ENCODE data around the gene ARRB2. TPM values are rescaled to one million over a fixed set of nuclear protein-coding genes. Genes with fewer than 3 reads are reported as not detected.
A peak's percentile ranks its signal among the peaks of the same experiment; 100 is the strongest.
"Not testable (repeated sequence)": the region's sequence is repeated elsewhere in the genome, so short reads cannot be mapped to it uniquely, and the experiment has no call there.

The ARRB2 gene
- total and polyA plus RNA-seq, 2 experiments from 2014 or later: 17.3 to 23.3 TPM

GRCh38 chr17:4674685-4674998 lies 35.8 kb upstream of the ARRB2 start:
- TF ChIP-seq, protein P1, sequence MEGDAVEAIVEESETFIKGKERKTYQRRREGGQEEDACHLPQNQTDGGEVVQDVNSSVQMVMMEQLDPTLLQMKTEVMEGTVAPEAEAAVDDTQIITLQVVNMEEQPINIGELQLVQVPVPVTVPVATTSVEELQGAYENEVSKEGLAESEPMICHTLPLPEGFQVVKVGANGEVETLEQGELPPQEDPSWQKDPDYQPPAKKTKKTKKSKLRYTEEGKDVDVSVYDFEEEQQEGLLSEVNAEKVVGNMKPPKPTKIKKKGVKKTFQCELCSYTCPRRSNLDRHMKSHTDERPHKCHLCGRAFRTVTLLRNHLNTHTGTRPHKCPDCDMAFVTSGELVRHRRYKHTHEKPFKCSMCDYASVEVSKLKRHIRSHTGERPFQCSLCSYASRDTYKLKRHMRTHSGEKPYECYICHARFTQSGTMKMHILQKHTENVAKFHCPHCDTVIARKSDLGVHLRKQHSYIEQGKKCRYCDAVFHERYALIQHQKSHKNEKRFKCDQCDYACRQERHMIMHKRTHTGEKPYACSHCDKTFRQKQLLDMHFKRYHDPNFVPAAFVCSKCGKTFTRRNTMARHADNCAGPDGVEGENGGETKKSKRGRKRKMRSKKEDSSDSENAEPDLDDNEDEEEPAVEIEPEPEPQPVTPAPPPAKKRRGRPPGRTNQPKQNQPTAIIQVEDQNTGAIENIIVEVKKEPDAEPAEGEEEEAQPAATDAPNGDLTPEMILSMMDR (IDR thresholded peaks at IDR 0.05; ENCODE audit: low read depth, low read length): no peak
- DNase-seq (ENCODE audit: low read depth in 1 of 2, low spot score in 1 of 2): no peak
- Histone ChIP-seq H3K27ac (no peak overlapping the region), H3K27me3 (no peaks in the 10 kb centered on the region), H3K36me3 (peaks cover 33% of the 10 kb centered on the region), H3K4me3 (no peak overlapping the region), H3K9me3 (ENCODE audit: low read depth) (no peaks in the 10 kb centered on the region), H3K4me1 (ENCODE audit: low read depth) (peaks cover 30% of the 10 kb centered on the region)

DNA sequence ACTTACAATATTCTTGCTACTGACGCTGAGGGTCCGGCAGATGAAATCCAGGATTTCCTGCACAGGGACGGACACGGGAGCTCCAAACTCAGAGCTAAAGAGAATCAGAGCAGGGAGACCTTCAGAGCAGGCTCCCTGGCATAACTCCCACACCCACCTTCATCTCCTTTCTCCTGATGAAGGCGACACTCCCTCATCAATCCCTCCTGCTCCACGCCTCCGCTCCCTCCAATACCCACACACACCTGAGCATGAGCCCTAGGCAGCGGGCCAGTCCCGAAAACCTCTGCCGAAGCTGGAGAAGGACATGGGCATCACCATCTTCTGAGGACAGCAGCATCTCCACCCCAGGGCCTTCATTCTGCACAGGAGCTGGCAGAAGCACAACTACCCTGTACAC lies 34.6 kb upstream of the ARRB2 start:
- DNase-seq (ENCODE audit: low read depth in 1 of 2, low spot score in 1 of 2): no peak
- Histone ChIP-seq H3K4me3 (no peak overlapping the region), H3K4me1 (ENCODE audit: low read depth) (peaks cover 37% of the 10 kb centered on the region), H3K27me3 (no peaks in the 10 kb centered on the region), H3K36me3 (peaks cover 33% of the 10 kb centered on the region), H3K27ac (no peak overlapping the region), H3K9me3 (ENCODE audit: low read depth) (no peaks in the 10 kb centered on the region)
- TF ChIP-seq, protein P1 (IDR thresholded peaks at IDR 0.05; ENCODE audit: low read depth, low read length): no peak

DNA sequence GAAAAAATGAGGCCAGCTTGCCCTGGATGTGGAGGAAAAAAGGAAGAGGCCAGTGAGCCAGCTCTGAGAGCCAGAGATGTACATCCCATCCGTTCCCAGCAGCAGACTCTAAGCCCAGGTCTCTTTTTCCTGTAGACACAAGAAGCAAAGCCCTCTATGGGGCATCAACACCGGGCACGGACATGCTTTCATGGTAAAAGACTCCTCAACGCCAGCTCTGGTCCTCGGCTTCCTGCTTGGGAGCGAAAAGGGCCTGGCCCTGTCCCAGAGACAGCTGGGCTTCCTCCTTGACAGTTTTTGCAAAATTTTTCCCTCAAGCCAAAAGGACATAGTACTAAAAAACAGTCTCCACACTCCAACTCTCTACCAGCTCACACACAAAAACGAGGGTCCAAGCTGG lies 33.6 kb upstream of the ARRB2 start:
- Histone ChIP-seq H3K36me3 (peaks cover 29% of the 10 kb centered on the region), H3K27ac (peak overlapping the region; percentile 60), H3K4me1 (ENCODE audit: low read depth) (peaks cover 37% of the 10 kb centered on the region), H3K9me3 (ENCODE audit: low read depth) (no peaks in the 10 kb centered on the region), H3K27me3 (no peaks in the 10 kb centered on the region), H3K4me3 (no peak overlapping the region)
- DNase-seq (ENCODE audit: low read depth in 1 of 2, low spot score in 1 of 2): no peak
- TF ChIP-seq, protein P1 (IDR thresholded peaks at IDR 0.05; ENCODE audit: low read depth, low read length): no peak

DNA sequence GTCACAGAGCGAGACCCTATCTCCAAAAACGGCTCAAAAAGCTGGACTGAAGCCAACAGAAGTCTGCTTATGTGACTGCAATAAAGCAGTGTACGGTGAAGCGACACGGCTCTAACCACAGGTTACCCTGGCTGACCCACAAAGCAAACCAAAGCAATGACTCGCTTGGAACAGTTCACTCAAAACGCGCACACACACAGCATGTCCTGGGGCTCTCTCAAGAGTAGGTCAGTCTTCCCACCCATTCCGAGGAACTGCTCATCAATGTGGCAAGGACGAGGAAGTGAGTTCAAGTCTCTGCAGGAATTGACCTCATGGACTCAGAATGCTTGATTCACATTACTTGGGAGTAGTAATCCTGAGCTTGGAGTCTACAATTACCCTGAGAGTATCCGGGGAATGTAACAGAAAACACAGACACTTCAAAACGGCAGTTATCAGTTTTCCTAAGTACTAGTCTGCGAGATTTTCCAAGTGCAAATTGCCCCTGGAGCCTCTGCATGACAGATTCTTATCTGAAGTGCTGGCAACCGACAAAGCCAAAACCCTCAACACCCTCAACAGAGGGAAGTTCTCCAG lies 31.9 kb upstream of the ARRB2 start:
- DNase-seq (ENCODE audit: low read depth in 1 of 2, low spot score in 1 of 2): peak; percentile 66 to 90
- H3K4me1 ChIP-seq (ENCODE audit: low read depth): peaks cover 37% of the 10 kb centered on the region
- H3K27ac ChIP-seq: peak overlapping the region; percentile 82
- TF ChIP-seq, protein P1 (IDR thresholded peaks at IDR 0.05; ENCODE audit: low read depth, low read length): no peak
- no peaks in the 10 kb centered on the region for H3K9me3 ChIP-seq (ENCODE audit: low read depth)
- H3K36me3 ChIP-seq: peaks cover 27% of the 10 kb centered on the region
- H3K27me3 ChIP-seq: no peaks in the 10 kb centered on the region
- H3K4me3 ChIP-seq: no peak overlapping the region

DNA sequence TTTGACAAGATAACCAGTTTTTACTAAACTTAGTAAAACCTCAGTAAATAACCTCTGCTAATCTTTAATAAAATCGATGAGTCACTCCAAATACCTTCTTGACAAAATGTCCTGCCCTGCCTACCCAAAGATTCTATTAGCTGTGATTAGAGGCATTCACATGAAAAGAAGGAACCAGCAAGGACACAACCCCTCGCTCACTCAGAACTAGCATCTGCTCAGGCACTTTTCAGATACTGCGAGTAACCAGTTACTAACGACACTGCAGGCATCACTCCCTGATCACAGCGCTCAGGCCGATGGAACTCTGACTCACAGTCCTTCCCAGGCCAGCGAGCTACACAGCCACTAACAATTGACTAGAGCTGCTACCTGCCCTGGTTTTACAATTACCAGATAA lies 30.8 kb upstream of the ARRB2 start:
- peaks cover 17% of the 10 kb centered on the region for H3K36me3 ChIP-seq

GRCh38 chr17:4683739-4684138 lies 26.7 kb upstream of the ARRB2 start:
- not testable (repeated sequence) for H3K4me3 ChIP-seq; H3K27ac ChIP-seq; H3K9me3 ChIP-seq (ENCODE audit: low read depth); H3K27me3 ChIP-seq; H3K36me3 ChIP-seq
- peak in 1 of 2 donors; percentile 59 for DNase-seq (ENCODE audit: low read depth in 1 of 2, low spot score in 1 of 2)
- peaks cover 15% of the 10 kb centered on the region for H3K4me1 ChIP-seq (ENCODE audit: low read depth)

More for the DNA sequence above, 30.8 kb upstream of the ARRB2 start:
- H3K4me3 ChIP-seq: no peak overlapping the region
- TF ChIP-seq, protein P1 (IDR thresholded peaks at IDR 0.05; ENCODE audit: low read depth, low read length): no peak
- no peaks in the 10 kb centered on the region for H3K9me3 ChIP-seq (ENCODE audit: low read depth)
- no peaks in the 10 kb centered on the region for H3K27me3 ChIP-seq
- DNase-seq (ENCODE audit: low read depth in 1 of 2, low spot score in 1 of 2): peak in 1 of 2 donors; percentile 46
- peak overlapping the region; percentile 82 for H3K27ac ChIP-seq
- peaks cover 37% of the 10 kb centered on the region for H3K4me1 ChIP-seq (ENCODE audit: low read depth)

- H3K27me3 ChIP-seq; H3K4me3 ChIP-seq; H3K36me3 ChIP-seq; H3K4me1 ChIP-seq (ENCODE audit: low read depth); H3K9me3 ChIP-seq (ENCODE audit: low read depth); H3K27ac ChIP-seq; DNase-seq (ENCODE audit: low read depth in 1 of 2, low spot score in 1 of 2): not testable (repeated sequence)
Observed at GRCh38 chr17:4689872-4690271, 20.6 kb upstream of the ARRB2 start.
